H1 (cell line): Measurements from ENCODE around the gene DISC1. TPM values are rescaled to one million over a fixed set of nuclear protein-coding genes. Genes with fewer than 3 reads are reported as not detected.

ENCODE experiments used
- GTF2F1 ChIP-seq: IDR thresholded peaks from 2 replicates; pipeline ENCODE4 v1.6.1; 2012; ENCODE audit warnings: low read depth, low read length, improper control_type of control experiment, borderline replicate concordance
- MAFK ChIP-seq: IDR thresholded peaks from 2 replicates; pipeline ENCODE4 v1.6.1; 2012; ENCODE audit warnings: low read depth, mild to moderate bottlenecking, improper control_type of control experiment, low read length
- TCF12 ChIP-seq: IDR thresholded peaks from 2 replicates; pipeline ENCODE4 v1.6.1; 2011; ENCODE audit warnings: low read depth, mild to moderate bottlenecking, low read length
- polyA plus RNA-seq, 7 experiments: library from polyadenylated mRNA; depleted of rRNA in 3 of 7; stranded (reverse) in 5 of 7; unstranded in 2 of 7; fragments of >200 nt in 5 of 7; fragments of 200-250 nt in 2 of 7; gene quantifications; 1 replicate in 5 of 7; 2 replicates in 1 of 7; 4 replicates in 1 of 7; pipeline versions ENCODE4 v1.2.1 to v1.2.3, GENCODE V29; 2011 to 2013; ENCODE audit warnings: missing spikeins in 2 of 7, mixed read lengths in 2 of 7
- total RNA-seq: library from RNA; stranded (reverse); fragmentation: NEBNext Ultra II Directional; extraction: Animal tissue kit (Norgen Biotek cat#: 25700); gene quantifications from 2 replicates; pipeline ENCODE4 v1.2.1, GENCODE V29; 2021
- TF ChIP-seq, protein P1 (sequence below): fragments of 300-600 bp; sonication (generic); IDR thresholded peaks from 2 replicates; pipeline ENCODE4 v1.7.1; 2012; ENCODE audit warnings: low read length, moderate library complexity, mild to moderate bottlenecking, inconsistent platforms; ENCODE audit not compliant: insufficient replicate concordance

Gene DISC1
- total and polyA plus RNA-seq, 2 of the 8 experiments (the other 6 are each of a cell fraction or from before 2014, with no cell fraction given), result 1.1 to 3.5 TPM

DNA sequence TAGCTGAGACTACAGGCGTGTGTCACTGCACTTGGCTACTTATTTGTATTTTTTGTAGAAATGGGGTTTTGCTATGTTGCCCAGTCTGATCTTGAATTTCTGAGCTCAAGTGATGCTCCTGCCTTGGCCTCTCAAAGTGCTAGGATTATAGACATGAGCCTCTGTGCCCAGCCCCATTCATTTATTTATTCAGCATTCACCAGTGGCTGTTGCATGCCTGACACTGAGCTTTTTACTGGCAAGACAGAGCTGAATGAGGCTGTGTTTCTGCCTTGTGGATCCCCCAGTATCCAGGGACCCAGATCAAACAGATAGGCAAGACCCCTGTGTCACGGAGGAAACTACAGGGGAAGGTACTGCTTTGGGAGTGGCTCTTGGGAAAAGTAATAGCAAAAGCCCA, 109.4 kb downstream of the DISC1 start (continued):
- TF ChIP-seq, protein P1, sequence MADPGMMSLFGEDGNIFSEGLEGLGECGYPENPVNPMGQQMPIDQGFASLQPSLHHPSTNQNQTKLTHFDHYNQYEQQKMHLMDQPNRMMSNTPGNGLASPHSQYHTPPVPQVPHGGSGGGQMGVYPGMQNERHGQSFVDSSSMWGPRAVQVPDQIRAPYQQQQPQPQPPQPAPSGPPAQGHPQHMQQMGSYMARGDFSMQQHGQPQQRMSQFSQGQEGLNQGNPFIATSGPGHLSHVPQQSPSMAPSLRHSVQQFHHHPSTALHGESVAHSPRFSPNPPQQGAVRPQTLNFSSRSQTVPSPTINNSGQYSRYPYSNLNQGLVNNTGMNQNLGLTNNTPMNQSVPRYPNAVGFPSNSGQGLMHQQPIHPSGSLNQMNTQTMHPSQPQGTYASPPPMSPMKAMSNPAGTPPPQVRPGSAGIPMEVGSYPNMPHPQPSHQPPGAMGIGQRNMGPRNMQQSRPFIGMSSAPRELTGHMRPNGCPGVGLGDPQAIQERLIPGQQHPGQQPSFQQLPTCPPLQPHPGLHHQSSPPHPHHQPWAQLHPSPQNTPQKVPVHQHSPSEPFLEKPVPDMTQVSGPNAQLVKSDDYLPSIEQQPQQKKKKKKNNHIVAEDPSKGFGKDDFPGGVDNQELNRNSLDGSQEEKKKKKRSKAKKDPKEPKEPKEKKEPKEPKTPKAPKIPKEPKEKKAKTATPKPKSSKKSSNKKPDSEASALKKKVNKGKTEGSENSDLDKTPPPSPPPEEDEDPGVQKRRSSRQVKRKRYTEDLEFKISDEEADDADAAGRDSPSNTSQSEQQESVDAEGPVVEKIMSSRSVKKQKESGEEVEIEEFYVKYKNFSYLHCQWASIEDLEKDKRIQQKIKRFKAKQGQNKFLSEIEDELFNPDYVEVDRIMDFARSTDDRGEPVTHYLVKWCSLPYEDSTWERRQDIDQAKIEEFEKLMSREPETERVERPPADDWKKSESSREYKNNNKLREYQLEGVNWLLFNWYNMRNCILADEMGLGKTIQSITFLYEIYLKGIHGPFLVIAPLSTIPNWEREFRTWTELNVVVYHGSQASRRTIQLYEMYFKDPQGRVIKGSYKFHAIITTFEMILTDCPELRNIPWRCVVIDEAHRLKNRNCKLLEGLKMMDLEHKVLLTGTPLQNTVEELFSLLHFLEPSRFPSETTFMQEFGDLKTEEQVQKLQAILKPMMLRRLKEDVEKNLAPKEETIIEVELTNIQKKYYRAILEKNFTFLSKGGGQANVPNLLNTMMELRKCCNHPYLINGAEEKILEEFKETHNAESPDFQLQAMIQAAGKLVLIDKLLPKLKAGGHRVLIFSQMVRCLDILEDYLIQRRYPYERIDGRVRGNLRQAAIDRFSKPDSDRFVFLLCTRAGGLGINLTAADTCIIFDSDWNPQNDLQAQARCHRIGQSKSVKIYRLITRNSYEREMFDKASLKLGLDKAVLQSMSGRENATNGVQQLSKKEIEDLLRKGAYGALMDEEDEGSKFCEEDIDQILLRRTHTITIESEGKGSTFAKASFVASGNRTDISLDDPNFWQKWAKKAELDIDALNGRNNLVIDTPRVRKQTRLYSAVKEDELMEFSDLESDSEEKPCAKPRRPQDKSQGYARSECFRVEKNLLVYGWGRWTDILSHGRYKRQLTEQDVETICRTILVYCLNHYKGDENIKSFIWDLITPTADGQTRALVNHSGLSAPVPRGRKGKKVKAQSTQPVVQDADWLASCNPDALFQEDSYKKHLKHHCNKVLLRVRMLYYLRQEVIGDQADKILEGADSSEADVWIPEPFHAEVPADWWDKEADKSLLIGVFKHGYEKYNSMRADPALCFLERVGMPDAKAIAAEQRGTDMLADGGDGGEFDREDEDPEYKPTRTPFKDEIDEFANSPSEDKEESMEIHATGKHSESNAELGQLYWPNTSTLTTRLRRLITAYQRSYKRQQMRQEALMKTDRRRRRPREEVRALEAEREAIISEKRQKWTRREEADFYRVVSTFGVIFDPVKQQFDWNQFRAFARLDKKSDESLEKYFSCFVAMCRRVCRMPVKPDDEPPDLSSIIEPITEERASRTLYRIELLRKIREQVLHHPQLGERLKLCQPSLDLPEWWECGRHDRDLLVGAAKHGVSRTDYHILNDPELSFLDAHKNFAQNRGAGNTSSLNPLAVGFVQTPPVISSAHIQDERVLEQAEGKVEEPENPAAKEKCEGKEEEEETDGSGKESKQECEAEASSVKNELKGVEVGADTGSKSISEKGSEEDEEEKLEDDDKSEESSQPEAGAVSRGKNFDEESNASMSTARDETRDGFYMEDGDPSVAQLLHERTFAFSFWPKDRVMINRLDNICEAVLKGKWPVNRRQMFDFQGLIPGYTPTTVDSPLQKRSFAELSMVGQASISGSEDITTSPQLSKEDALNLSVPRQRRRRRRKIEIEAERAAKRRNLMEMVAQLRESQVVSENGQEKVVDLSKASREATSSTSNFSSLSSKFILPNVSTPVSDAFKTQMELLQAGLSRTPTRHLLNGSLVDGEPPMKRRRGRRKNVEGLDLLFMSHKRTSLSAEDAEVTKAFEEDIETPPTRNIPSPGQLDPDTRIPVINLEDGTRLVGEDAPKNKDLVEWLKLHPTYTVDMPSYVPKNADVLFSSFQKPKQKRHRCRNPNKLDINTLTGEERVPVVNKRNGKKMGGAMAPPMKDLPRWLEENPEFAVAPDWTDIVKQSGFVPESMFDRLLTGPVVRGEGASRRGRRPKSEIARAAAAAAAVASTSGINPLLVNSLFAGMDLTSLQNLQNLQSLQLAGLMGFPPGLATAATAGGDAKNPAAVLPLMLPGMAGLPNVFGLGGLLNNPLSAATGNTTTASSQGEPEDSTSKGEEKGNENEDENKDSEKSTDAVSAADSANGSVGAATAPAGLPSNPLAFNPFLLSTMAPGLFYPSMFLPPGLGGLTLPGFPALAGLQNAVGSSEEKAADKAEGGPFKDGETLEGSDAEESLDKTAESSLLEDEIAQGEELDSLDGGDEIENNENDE, result no peak
- no peak for TF ChIP-seq MAFK
- no peak for TF ChIP-seq GTF2F1
- no peak for TF ChIP-seq TCF12
